SK-N-MC (cell line): ENCODE measurements around the gene C16orf95.

ENCODE experiments used
- EZH2 ChIP-seq: fragments of 200-600 bp; sonication (generic); IDR thresholded peaks from one replicate; pipeline ENCODE4 v1.6.1; 2017; ENCODE audit warnings: antibody characterized with exemption
- FOXP2 ChIP-seq: optimal IDR thresholded peaks from 2 replicates; pipeline ENCODE3; 2011; ENCODE audit warnings: mild to moderate bottlenecking, moderate library complexity; ENCODE audit not compliant: insufficient read depth; ENCODE audit errors: extremely low read length, control extremely low read depth
- POLR2AphosphoS5 ChIP-seq: IDR thresholded peaks from 2 replicates; pipeline ENCODE4 v1.6.1; 2012; ENCODE audit warnings: mild to moderate bottlenecking, low read depth, low read length, borderline replicate concordance

- TF ChIP-seq POLR2AphosphoS5, result no peak
- no peak for TF ChIP-seq EZH2
- TF ChIP-seq FOXP2, result no peak
These were observed 26.0 kb upstream of the C16orf95 start for GRCh38 chr16:87342978-87343752.
